GM12801 (cell line): ENCODE measurements around the gene CACNA1D.

Experiments
- TF ChIP-seq, protein P1 (sequence below): IDR thresholded peaks from one replicate; pipeline ENCODE4 v1.5.1; 2011; ENCODE audit warnings: control low read depth; ENCODE audit not compliant: insufficient read length; ENCODE audit errors: extremely low read depth

Gene CACNA1D

DNA sequence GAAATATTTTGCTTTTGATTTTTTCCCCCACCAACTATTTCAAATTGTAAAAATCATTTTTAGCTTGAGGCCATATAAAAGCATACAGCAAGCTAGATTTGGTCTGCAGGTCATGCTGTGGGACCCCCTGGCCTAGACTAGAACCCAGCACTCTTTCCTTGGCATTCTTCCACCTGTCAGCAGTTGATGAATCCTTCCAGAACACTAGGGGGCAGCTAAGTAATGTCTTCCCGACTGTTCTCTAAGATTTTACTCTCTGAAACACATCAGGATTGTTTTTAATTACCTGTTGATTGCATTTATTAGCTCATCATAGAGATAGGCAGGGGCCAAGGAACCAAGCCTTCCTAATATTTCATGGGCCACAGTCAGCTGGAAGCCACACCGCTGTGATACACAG is 174.5 kb downstream of the CACNA1D start:
- TF ChIP-seq, protein P1, sequence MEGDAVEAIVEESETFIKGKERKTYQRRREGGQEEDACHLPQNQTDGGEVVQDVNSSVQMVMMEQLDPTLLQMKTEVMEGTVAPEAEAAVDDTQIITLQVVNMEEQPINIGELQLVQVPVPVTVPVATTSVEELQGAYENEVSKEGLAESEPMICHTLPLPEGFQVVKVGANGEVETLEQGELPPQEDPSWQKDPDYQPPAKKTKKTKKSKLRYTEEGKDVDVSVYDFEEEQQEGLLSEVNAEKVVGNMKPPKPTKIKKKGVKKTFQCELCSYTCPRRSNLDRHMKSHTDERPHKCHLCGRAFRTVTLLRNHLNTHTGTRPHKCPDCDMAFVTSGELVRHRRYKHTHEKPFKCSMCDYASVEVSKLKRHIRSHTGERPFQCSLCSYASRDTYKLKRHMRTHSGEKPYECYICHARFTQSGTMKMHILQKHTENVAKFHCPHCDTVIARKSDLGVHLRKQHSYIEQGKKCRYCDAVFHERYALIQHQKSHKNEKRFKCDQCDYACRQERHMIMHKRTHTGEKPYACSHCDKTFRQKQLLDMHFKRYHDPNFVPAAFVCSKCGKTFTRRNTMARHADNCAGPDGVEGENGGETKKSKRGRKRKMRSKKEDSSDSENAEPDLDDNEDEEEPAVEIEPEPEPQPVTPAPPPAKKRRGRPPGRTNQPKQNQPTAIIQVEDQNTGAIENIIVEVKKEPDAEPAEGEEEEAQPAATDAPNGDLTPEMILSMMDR: no peak

DNA sequence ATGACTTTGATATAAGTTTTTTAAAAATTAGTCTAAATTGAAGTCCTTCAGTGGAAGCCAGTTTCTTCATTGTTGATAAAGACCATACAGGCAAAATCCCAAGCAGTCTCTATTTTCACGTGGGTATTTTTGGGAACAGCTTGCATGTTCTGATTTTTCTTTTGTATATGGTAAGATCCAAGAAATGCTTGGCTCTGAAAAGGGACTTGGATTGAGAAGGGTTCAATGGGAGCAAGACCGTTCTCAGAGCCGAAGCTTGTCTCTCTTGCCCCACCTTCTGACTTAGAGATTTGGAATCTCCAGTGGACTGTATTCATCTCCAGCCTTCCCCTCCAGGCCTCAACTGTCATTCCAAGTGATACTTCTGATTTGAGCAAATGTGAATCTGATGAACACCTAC is 176.3 kb downstream of the CACNA1D start:
- TF ChIP-seq, protein P1: no peak

DNA sequence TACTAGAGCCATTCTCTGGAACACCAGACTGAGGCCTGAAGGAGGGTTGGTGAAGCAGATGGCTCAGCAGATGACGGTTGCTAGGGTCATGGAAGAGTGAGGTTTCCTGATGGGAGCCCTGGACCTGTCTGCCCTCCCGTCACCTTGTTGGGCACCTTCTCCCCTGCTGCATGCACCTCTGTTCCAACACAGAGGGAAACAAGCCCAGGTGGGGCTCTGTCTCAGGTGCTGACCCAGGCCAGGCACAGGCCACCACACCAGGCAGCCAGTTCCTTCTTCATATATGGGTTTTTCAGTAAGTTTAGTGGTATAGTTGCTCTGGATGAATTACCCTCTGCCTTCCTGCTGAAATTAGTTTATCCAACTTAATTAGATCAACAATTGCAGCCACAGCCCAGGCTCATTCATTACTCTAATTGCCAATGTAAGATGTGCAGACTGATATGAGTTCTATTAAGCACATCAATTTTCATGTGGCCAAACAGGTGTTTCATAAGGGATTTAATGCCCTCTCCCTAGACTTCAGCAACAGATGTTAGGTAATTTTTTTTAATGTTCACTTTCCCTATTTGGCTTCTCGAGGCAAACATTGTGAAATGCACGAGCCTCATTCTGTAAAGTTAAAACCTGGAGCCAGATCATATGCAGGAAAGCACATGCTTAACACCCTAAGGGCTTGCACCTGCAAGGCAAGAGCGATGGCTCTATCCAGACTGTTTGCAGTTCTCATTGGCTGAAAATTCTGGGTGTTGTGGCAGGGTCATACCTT is 177.0 kb downstream of the CACNA1D start:
- TF ChIP-seq, protein P1: no peak

DNA sequence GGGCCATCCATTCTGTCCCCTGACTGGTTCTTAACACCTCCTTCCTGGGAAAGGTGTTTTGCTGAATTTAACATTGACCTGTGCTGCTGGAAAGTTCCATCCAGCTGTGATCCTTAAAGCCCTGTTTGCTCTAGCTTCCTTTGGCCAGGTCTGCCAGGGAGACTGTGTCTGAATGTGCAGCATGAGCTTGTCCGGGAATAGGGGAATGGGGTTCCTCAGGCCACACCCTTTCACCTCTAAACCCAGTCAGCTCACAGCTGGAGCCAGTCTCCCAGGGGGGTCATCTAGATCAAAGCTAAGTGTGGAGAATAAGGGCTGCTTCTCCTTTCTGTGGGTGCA is 177.5 kb downstream of the CACNA1D start:
- TF ChIP-seq, protein P1: no peak

DNA sequence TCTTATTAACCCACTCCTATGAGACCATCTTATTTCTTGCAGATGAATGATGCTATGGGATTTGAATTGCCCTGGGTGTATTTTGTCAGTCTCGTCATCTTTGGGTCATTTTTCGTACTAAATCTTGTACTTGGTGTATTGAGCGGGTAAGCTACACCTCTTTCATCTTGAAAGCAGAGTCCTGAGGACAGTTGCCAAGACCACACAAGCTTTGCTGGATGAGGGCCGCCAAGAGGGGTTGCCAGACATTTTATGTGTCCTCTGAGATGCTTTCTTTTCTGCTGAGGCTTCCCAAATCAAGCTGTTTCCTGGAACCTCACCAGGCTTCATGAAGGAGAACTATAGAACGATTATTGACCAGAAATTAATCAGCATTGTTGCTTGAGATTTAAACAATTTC is 178.6 kb downstream of the CACNA1D start:
- TF ChIP-seq, protein P1: no peak

DNA sequence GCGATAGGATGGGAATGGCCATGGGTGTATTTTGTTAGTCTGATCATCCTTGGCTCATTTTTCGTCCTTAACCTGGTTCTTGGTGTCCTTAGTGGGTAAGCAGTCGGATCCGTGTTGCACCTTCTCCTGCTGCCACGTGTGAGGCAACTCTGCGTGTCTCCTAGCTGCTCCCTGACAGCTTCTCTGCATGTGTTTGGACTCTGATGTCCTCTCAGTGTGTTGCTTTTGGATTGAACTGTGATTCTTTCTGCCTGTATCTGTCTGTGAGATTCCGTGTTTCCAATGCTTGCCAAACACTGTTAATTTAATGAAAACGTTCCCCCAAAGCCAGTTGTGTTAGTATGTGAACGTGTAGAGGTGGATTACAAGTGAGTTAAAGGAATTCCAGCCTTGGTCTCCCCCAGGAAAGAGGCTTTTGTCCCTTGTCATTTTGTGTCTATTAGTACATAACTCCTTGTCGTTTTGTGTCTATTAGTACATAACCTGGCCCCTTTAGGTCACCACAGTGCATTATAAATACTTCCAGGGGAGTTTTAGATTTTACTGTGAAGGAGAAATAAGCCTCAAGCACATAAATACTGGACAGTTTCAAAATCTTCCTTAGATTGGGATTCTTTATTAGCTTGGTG is 179.4 kb downstream of the CACNA1D start:
- TF ChIP-seq, protein P1: no peak

DNA sequence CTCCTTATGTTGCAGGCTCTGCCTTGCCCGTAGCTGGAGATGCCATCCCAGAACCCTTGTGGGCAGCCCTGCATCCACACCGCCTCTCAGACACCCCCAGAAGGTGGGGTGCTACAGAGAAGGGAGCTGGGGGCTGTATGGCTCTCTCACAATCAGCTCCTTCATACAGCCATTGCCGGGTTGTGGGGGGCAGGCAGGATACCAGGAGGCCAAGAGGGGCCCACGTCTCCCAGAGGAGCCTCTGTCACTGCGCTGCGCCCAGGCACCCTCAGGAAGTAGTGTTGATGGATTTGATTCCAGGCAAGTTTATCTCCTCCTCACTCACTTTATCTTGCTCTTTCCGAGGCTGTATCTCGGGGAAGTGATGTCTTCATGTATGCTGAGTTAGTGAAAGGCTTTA is 180.2 kb downstream of the CACNA1D start:
- TF ChIP-seq, protein P1: no peak
